NCI-H1417 (cell line): ENCODE results near the gene DLG5.
"Not testable (repeated sequence)": the region's sequence is repeated elsewhere in the genome, so short reads cannot be mapped to it uniquely, and the experiment has no call there.

Experiments used
- DNase-seq, 3 experiments: peaks; one replicate each; lab custom pipeline; 2025; lab: John Stamatoyannopoulos, UW

DLG5 gene

GRCh38 chr10:77794256-77795142 is 132.1 kb downstream of the DLG5 start:
- no peak for DNase-seq

GRCh38 chr10:77793831-77794230 is 132.7 kb downstream of the DLG5 start:
- no peak for DNase-seq

GRCh38 chr10:77792155-77792554 is 134.4 kb downstream of the DLG5 start:
- DNase-seq, result no peak

GRCh38 chr10:77791506-77791905 is 135.0 kb downstream of the DLG5 start:
- no peak for DNase-seq

- DNase-seq, result no peak
Observed at GRCh38 chr10:77789861-77790260, 136.7 kb downstream of the DLG5 start.

- DNase-seq, result no peak
Observed at GRCh38 chr10:77789016-77789415, 137.5 kb downstream of the DLG5 start.

GRCh38 chr10:77788496-77789010 is 138.0 kb downstream of the DLG5 start:
- no peak for DNase-seq

- DNase-seq, result no peak
Observed at GRCh38 chr10:77787440-77787839, 139.1 kb downstream of the DLG5 start.

- no peak for DNase-seq
Observed at GRCh38 chr10:77784856-77785255, 141.7 kb downstream of the DLG5 start.

GRCh38 chr10:77782328-77783061 is 144.1 kb downstream of the DLG5 start:
- DNase-seq, result no peak

- DNase-seq, result no peak
Observed at GRCh38 chr10:77781451-77782327, 144.9 kb downstream of the DLG5 start.

GRCh38 chr10:77780180-77780579 is 146.4 kb downstream of the DLG5 start:
- DNase-seq, result no peak

- no peak for DNase-seq
Observed at GRCh38 chr10:77776487-77776886, 150.1 kb downstream of the DLG5 start.

- DNase-seq, result no peak
Observed at GRCh38 chr10:77774940-77775391, 151.6 kb downstream of the DLG5 start.

- no peak for DNase-seq
Observed at GRCh38 chr10:77773631-77774426, 152.7 kb downstream of the DLG5 start.

- DNase-seq, result not testable (repeated sequence)
Observed at GRCh38 chr10:77772852-77773600, 153.5 kb downstream of the DLG5 start.

- no peak for DNase-seq
Observed at GRCh38 chr10:77771851-77772250, 154.7 kb downstream of the DLG5 start.

- no peak for DNase-seq
Observed at GRCh38 chr10:77771450-77771849, 155.1 kb downstream of the DLG5 start.

- DNase-seq, result no peak
Observed at GRCh38 chr10:77770868-77771175, 155.7 kb downstream of the DLG5 start.

- DNase-seq, result no peak
Observed at GRCh38 chr10:77770081-77770867, 156.3 kb downstream of the DLG5 start.
